ENCODE results near the gene TMPRSS4. TPM values are rescaled to one million over a fixed set of nuclear protein-coding genes. Genes with fewer than 3 reads are reported as not detected.
A peak's percentile ranks its signal among the peaks of the same experiment; 100 is the strongest.

Gene TMPRSS4
- total and polyA plus RNA-seq, 2 donors (not counting 1 experiment from before 2014, with no cell fraction given) = not detected

DNA sequence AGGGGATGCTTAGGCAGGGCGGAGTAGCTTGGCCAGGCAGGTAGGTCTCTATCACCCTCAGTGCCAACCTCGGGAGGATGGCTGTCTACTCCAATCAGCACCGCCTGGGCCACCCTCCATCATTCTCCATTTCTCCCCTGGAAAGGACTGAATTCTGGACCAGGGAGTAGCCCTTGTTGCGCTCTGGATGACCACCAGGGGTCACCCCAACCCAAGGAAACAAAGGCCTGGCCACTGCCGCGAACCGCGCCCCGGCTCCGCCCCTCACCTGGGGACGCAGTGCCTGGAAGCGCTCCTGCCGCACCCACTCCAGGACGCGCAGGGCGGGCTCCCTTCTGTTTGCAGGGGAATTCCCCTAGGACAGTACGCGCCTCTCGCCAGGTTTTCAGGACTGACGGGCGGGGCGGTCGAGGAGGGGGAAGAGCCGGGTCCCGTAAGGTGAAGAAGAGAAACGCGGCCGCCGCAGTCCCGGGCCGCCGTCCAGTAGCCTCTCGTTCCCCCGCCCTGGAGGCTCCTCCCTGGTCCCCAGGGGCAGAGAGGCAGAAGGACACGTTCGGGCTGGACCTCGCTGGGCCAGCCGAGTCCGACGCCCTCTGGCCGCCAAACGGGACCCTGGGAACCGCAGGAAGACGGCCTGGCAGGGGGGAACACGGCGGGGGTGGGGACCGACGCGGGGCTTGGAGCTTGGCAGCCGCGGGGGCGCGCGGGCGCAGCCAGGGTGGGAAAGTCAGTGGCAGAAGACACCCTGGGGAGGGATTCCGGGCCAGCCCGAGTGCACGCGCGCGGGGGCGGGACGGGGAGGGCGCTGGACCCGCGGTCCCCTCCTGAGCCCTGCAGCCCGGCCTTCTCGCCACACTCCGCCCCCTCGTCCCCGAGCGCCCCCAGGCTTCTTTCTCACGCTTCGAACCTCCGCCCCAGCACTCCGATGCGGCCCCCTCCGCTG lies 68.7 kb downstream of the TMPRSS4 start:
- POLR2A ChIA-PET = no interaction called here
- Histone ChIP-seq H3K4me3 (ENCODE audit: control extremely low read depth in 1 of 5, extremely low read depth in 1 of 5, insufficient read depth in 1 of 5, low read depth in 2 of 5, low read length in 4 of 5) (peak overlapping the region; percentile 15 to 76 (median 61)), H3K9me3 (ENCODE audit: control extremely low read depth in 1 of 3, control insufficient read depth in 2 of 3, insufficient read depth in 1 of 3, low read length in 2 of 3) (no peaks in the 10 kb centered on the region), H3K36me3 (replicated peaks in 1 of 2; ENCODE audit: control extremely low read depth in 1 of 2, control insufficient read depth in 1 of 2, extremely low read depth in 1 of 2, insufficient read depth in 2 of 2, low read length in 1 of 2) (no peaks in the 10 kb centered on the region), H3K4me1 (ENCODE audit: control insufficient read depth in 2 of 2, insufficient read depth in 2 of 2, low read length in 2 of 2) (peaks cover 0 to 6% of the 10 kb centered on the region in 2 donors), H3K9ac (ENCODE audit: low read length) (peak overlapping the region; percentile 75), H2AFZ (ENCODE audit: insufficient read depth, low read depth, low read length, poor library complexity, severe bottlenecking) (peak overlapping the region; percentile 94), H3K79me2 (ENCODE audit: control insufficient read depth, insufficient read depth, low read length) (no peaks in the 10 kb centered on the region), H3K27ac (ENCODE audit: low read length in 2 of 2) (no peak overlapping the region), H3K27me3 (replicated peaks in 1 of 4; ENCODE audit: control extremely low read depth in 1 of 4, control insufficient read depth in 3 of 4, insufficient read depth in 4 of 4, low read length in 3 of 4) (peaks cover 0 to 70% (median 25%) of the 10 kb centered on the region in 4 experiments), H3K4me2 (replicated peaks; ENCODE audit: low read depth, low read length, poor library complexity, severe bottlenecking) (peak overlapping the region; percentile 96), H4K20me1 (ENCODE audit: control insufficient read depth, insufficient read depth, low read length, poor library complexity, severe bottlenecking) (no peaks in the 10 kb centered on the region)
- peak overlapping the region; percentile 87 for H3K4me3 Mint-ChIP-seq
- intact Hi-C loops (cut with micrococcal nuclease) = loop anchor here (1.0 to 2.0 kb wide), 6 partner anchors 26 to 514 kb away; no protein-coding TSS in a partner anchor
- H3K27me3 Mint-ChIP-seq = peaks cover 77% of the 10 kb centered on the region
- DNase-seq (peak; percentile 85), ATAC-seq (ENCODE audit: low read depth) (peak; percentile 98)
- H3K27ac Mint-ChIP-seq = no peak overlapping the region
- WGBS (ENCODE audit: insufficient coverage) = 2% methylated on average over 75 of the region's 78 CpGs
- no peaks in the 10 kb centered on the region for H3K9me3 Mint-ChIP-seq (ENCODE audit: insufficient read depth)
- CTCF ChIA-PET = interaction anchor here (0.8 to 8.7 kb wide), 6 partner anchors 10 to 343 kb away, joined by 3 to 96 read pairs (median 5); no protein-coding TSS in a partner anchor
- peaks cover 7% of the 10 kb centered on the region for H3K4me1 Mint-ChIP-seq
- TF ChIP-seq CTCF (IDR thresholded peaks at IDR 0.05) = peak; percentile 83
- TF ChIP-seq EZH2 (IDR thresholded peaks at IDR 0.05; ENCODE audit: borderline replicate concordance, insufficient read depth, low read depth, low read length, poor library complexity, severe bottlenecking) = no peak

DNA sequence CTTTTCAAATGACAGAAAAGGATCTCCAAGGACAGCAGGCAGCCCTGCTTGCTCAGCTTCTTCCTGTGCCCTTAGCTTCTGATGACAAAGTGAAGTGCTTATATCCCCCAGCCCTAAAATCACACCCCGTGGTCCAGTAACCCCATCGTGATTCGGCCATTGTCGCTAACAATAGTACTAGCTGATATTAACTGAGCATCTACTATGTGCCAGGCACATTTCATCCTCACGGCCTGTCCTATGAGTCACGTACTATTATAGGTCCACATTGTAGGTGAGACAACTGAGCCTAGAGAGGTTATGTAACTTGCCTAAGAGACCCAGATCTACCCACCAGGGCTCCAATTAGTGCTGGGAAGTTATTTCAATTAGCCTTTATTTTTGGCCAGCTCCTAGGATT lies 69.7 kb downstream of the TMPRSS4 start:
- Histone ChIP-seq H3K27ac (ENCODE audit: low read length in 2 of 2) (no peak overlapping the region), H3K79me2 (ENCODE audit: control insufficient read depth, insufficient read depth, low read length) (no peaks in the 10 kb centered on the region), H3K9me3 (ENCODE audit: control extremely low read depth in 1 of 3, control insufficient read depth in 2 of 3, insufficient read depth in 1 of 3, low read length in 2 of 3) (no peaks in the 10 kb centered on the region), H3K36me3 (replicated peaks in 1 of 2; ENCODE audit: control extremely low read depth in 1 of 2, control insufficient read depth in 1 of 2, extremely low read depth in 1 of 2, insufficient read depth in 2 of 2, low read length in 1 of 2) (no peaks in the 10 kb centered on the region), H3K4me3 (ENCODE audit: control extremely low read depth in 1 of 5, extremely low read depth in 1 of 5, insufficient read depth in 1 of 5, low read depth in 2 of 5, low read length in 4 of 5) (no peak overlapping the region), H3K9ac (ENCODE audit: low read length) (no peak overlapping the region), H2AFZ (ENCODE audit: insufficient read depth, low read depth, low read length, poor library complexity, severe bottlenecking) (no peak overlapping the region), H3K4me1 (ENCODE audit: control insufficient read depth in 2 of 2, insufficient read depth in 2 of 2, low read length in 2 of 2) (peaks cover 0 to 6% of the 10 kb centered on the region in 2 donors), H3K4me2 (replicated peaks; ENCODE audit: low read depth, low read length, poor library complexity, severe bottlenecking) (no peak overlapping the region), H4K20me1 (ENCODE audit: control insufficient read depth, insufficient read depth, low read length, poor library complexity, severe bottlenecking) (no peaks in the 10 kb centered on the region), H3K27me3 (replicated peaks in 1 of 4; ENCODE audit: control extremely low read depth in 1 of 4, control insufficient read depth in 3 of 4, insufficient read depth in 4 of 4, low read length in 3 of 4) (peaks cover 0 to 74% (median 27%) of the 10 kb centered on the region in 4 experiments)
- Mint-ChIP-seq H3K27me3 (peaks cover 78% of the 10 kb centered on the region), H3K9me3 (ENCODE audit: insufficient read depth) (no peaks in the 10 kb centered on the region), H3K4me3 (peak overlapping the region; percentile 87), H3K4me1 (peaks cover 7% of the 10 kb centered on the region), H3K27ac (peak overlapping the region; percentile 64)
- ChIA-PET CTCF (interaction anchor here (0.7 to 8.7 kb wide), 3 partner anchors 25 to 543 kb away, joined by 3 to 96 read pairs (median 3); no protein-coding TSS in a partner anchor), POLR2A (no interaction called here)
- 93% methylated on average over 4 of the region's 6 CpGs for WGBS (ENCODE audit: insufficient coverage)
- no peak for DNase-seq
- ATAC-seq (ENCODE audit: low read depth) = no peak
- intact Hi-C loops (cut with micrococcal nuclease) = no loop called here
- TF ChIP-seq CTCF (IDR thresholded peaks at IDR 0.05) = no peak
- no peak for TF ChIP-seq EZH2 (IDR thresholded peaks at IDR 0.05; ENCODE audit: borderline replicate concordance, insufficient read depth, low read depth, low read length, poor library complexity, severe bottlenecking)

Data from B cell (primary cell).